Measurements from ENCODE around the gene HIVEP3.

Gene HIVEP3

GRCh38 chr1:41486371-41487125 lies 432.2 kb downstream of the HIVEP3 start:
- Histone ChIP-seq H3K4me1 (ENCODE audit: insufficient read depth, low read length) (peaks cover 44% of the 10 kb centered on the region), H3K4me3 (ENCODE audit: low read length) (peak overlapping the region; percentile 18), H2AFZ (ENCODE audit: low read depth, low read length) (peak overlapping the region; percentile 21)

GRCh38 chr1:41486053-41486370 lies 432.7 kb downstream of the HIVEP3 start:
- no peaks in the 10 kb centered on the region for H3K27me3 ChIP-seq (ENCODE audit: insufficient read depth, low read length)
- no peaks in the 10 kb centered on the region for H3K9me3 ChIP-seq (ENCODE audit: low read length)
- no peak overlapping the region for H3K4me3 ChIP-seq (ENCODE audit: low read length)
- no peak overlapping the region for H2AFZ ChIP-seq (ENCODE audit: low read depth, low read length)
- H3K36me3 ChIP-seq (ENCODE audit: insufficient read depth, low read length), result no peaks in the 10 kb centered on the region
- H3K4me1 ChIP-seq (ENCODE audit: insufficient read depth, low read length), result peaks cover 44% of the 10 kb centered on the region

More at GRCh38 chr1:41486371-41487125, 432.2 kb downstream of the HIVEP3 start:
- no peaks in the 10 kb centered on the region for H3K36me3 ChIP-seq (ENCODE audit: insufficient read depth, low read length)
- no peaks in the 10 kb centered on the region for H3K9me3 ChIP-seq (ENCODE audit: low read length)
- no peaks in the 10 kb centered on the region for H3K27me3 ChIP-seq (ENCODE audit: insufficient read depth, low read length)

- Histone ChIP-seq H3K4me1 (ENCODE audit: insufficient read depth, low read length) (peaks cover 44% of the 10 kb centered on the region), H3K4me3 (ENCODE audit: low read length) (no peak overlapping the region), H3K27me3 (ENCODE audit: insufficient read depth, low read length) (no peaks in the 10 kb centered on the region), H2AFZ (ENCODE audit: low read depth, low read length) (no peak overlapping the region), H3K9me3 (ENCODE audit: low read length) (no peaks in the 10 kb centered on the region), H3K36me3 (ENCODE audit: insufficient read depth, low read length) (no peaks in the 10 kb centered on the region)
These were observed 433.1 kb downstream of the HIVEP3 start for GRCh38 chr1:41485605-41486004.

- Histone ChIP-seq H3K4me3 (ENCODE audit: low read length) (no peak within 1 kb of the TSS), H3K27me3 (ENCODE audit: insufficient read depth, low read length) (no peaks in the 10 kb centered on the region), H3K36me3 (ENCODE audit: insufficient read depth, low read length) (no peaks in the 10 kb centered on the region), H3K4me1 (ENCODE audit: insufficient read depth, low read length) (peaks cover 44% of the 10 kb centered on the region), H3K9me3 (ENCODE audit: low read length) (no peaks in the 10 kb centered on the region), H2AFZ (ENCODE audit: low read depth, low read length) (no peak within 1 kb of the TSS)
These were observed 434.1 kb downstream of the HIVEP3 start, which contains the start of gene EDN2 for GRCh38 chr1:41484402-41485241. Gene EDN2, minus strand, starts transcription at chr1:41484683. Its CDS starts 82 bp downstream, at chr1:41484601.

- peaks cover 41% of the 10 kb centered on the region for H3K4me1 ChIP-seq (ENCODE audit: insufficient read depth, low read length)
- H3K4me3 ChIP-seq (ENCODE audit: low read length), result no peak overlapping the region
- no peaks in the 10 kb centered on the region for H3K9me3 ChIP-seq (ENCODE audit: low read length)
- H3K27me3 ChIP-seq (ENCODE audit: insufficient read depth, low read length), result no peaks in the 10 kb centered on the region
- H3K36me3 ChIP-seq (ENCODE audit: insufficient read depth, low read length), result no peaks in the 10 kb centered on the region
- H2AFZ ChIP-seq (ENCODE audit: low read depth, low read length), result no peak overlapping the region
These were observed 434.7 kb downstream of the HIVEP3 start for GRCh38 chr1:41483960-41484401.

- Histone ChIP-seq H3K27me3 (ENCODE audit: insufficient read depth, low read length) (no peaks in the 10 kb centered on the region), H2AFZ (ENCODE audit: low read depth, low read length) (no peak overlapping the region), H3K4me1 (ENCODE audit: insufficient read depth, low read length) (peaks cover 33% of the 10 kb centered on the region), H3K36me3 (ENCODE audit: insufficient read depth, low read length) (no peaks in the 10 kb centered on the region), H3K9me3 (ENCODE audit: low read length) (no peaks in the 10 kb centered on the region), H3K4me3 (ENCODE audit: low read length) (no peak overlapping the region)
These were observed 435.5 kb downstream of the HIVEP3 start for GRCh38 chr1:41483001-41483850.

- peaks cover 23% of the 10 kb centered on the region for H3K4me1 ChIP-seq (ENCODE audit: insufficient read depth, low read length)
- no peaks in the 10 kb centered on the region for H3K9me3 ChIP-seq (ENCODE audit: low read length)
- no peaks in the 10 kb centered on the region for H3K36me3 ChIP-seq (ENCODE audit: insufficient read depth, low read length)
- no peak overlapping the region for H2AFZ ChIP-seq (ENCODE audit: low read depth, low read length)
- H3K4me3 ChIP-seq (ENCODE audit: low read length), result no peak overlapping the region
- no peaks in the 10 kb centered on the region for H3K27me3 ChIP-seq (ENCODE audit: insufficient read depth, low read length)
These were observed 436.5 kb downstream of the HIVEP3 start for GRCh38 chr1:41482001-41482765.

- peaks cover 15% of the 10 kb centered on the region for H3K4me1 ChIP-seq (ENCODE audit: insufficient read depth, low read length)
- H2AFZ ChIP-seq (ENCODE audit: low read depth, low read length), result no peak overlapping the region
- no peaks in the 10 kb centered on the region for H3K27me3 ChIP-seq (ENCODE audit: insufficient read depth, low read length)
- no peaks in the 10 kb centered on the region for H3K36me3 ChIP-seq (ENCODE audit: insufficient read depth, low read length)
- H3K4me3 ChIP-seq (ENCODE audit: low read length), result no peak overlapping the region
- H3K9me3 ChIP-seq (ENCODE audit: low read length), result no peaks in the 10 kb centered on the region
These were observed 437.5 kb downstream of the HIVEP3 start for GRCh38 chr1:41481109-41481775.

- Histone ChIP-seq H3K36me3 (ENCODE audit: insufficient read depth, low read length) (no peaks in the 10 kb centered on the region), H2AFZ (ENCODE audit: low read depth, low read length) (no peak overlapping the region)
These were observed 438.3 kb downstream of the HIVEP3 start for GRCh38 chr1:41480204-41481108.

GRCh38 chr1:41479808-41480160 lies 438.9 kb downstream of the HIVEP3 start:
- Histone ChIP-seq H3K4me1 (ENCODE audit: insufficient read depth, low read length) (peaks cover 7% of the 10 kb centered on the region), H3K36me3 (ENCODE audit: insufficient read depth, low read length) (no peaks in the 10 kb centered on the region), H3K4me3 (ENCODE audit: low read length) (no peak overlapping the region), H3K27me3 (ENCODE audit: insufficient read depth, low read length) (no peaks in the 10 kb centered on the region), H2AFZ (ENCODE audit: low read depth, low read length) (no peak overlapping the region), H3K9me3 (ENCODE audit: low read length) (no peaks in the 10 kb centered on the region)

More at GRCh38 chr1:41480204-41481108, 438.3 kb downstream of the HIVEP3 start:
- Histone ChIP-seq H3K4me3 (ENCODE audit: low read length) (no peak overlapping the region), H3K27me3 (ENCODE audit: insufficient read depth, low read length) (no peaks in the 10 kb centered on the region), H3K4me1 (ENCODE audit: insufficient read depth, low read length) (peaks cover 7% of the 10 kb centered on the region), H3K9me3 (ENCODE audit: low read length) (no peaks in the 10 kb centered on the region)

- no peak overlapping the region for H3K4me3 ChIP-seq (ENCODE audit: low read length)
- no peaks in the 10 kb centered on the region for H3K27me3 ChIP-seq (ENCODE audit: insufficient read depth, low read length)
- no peaks in the 10 kb centered on the region for H3K36me3 ChIP-seq (ENCODE audit: insufficient read depth, low read length)
- no peaks in the 10 kb centered on the region for H3K9me3 ChIP-seq (ENCODE audit: low read length)
- peaks cover 11% of the 10 kb centered on the region for H3K4me1 ChIP-seq (ENCODE audit: insufficient read depth, low read length)
- no peak overlapping the region for H2AFZ ChIP-seq (ENCODE audit: low read depth, low read length)
These were observed 439.5 kb downstream of the HIVEP3 start for GRCh38 chr1:41479000-41479807.
